Measurements from ENCODE around the gene GNA12. TPM values are rescaled to one million over a fixed set of nuclear protein-coding genes. Genes with fewer than 3 reads are reported as not detected.

The GNA12 gene
- total and polyA plus RNA-seq, 8 donors = 2.0 to 54.6 (median 22.0) TPM

DNA sequence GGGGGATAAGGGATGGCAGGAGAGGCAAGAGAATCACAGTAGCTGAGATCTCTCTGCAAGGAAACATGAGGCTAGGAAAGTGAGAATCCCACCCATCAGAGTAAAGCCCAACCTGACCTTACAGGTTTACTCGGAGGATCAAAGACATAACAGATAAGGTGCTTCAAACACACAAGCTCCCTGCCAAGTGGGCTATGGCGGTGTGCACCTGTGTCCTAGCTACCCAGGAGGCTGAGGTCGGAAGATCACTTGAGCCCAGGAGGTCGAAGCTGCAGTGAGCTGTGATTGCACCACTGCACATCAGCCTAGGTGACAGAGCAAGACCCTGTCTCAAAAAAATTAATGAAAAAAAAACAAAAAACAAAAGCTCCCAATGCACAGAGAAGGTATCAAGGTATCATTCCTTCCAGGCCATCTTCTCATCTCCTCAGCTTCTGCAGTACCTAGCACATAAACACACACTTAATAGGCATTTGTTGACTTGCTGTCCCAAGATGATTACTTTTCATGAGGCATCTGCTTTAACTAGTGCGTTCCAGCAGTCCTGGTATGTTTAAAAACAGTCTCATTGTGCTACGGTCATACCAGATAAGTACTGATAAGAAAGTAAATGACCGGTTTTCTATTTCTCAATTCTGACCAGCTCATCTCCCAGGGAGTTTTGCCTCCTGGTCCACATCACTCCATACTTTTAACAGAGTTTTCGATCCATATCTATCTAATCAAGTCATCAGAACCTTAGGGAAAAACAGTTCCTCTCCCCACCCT, 13.3 kb downstream of the GNA12 start:
- no peak overlapping the region for H3K27ac ChIP-seq

DNA sequence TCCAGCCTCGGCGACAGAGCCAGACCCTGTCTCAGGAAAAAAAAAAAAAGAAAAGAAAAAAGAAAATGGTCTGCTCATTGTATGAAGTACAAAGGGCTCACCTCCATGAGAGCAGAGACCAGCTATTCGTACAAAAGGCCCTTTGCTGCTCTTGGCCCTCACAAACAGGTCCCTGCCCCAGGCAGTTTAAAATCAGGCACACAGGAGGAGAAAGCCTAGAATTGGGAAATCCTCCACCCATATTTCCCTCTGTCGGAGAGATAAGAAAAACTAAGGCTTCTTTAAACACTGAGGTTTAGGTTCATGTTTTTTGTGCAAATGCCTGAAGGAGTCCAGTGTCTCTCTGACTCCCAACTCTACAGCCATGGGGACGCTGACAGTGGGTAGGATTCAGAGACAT, 15.1 kb downstream of the GNA12 start:
- WGBS, 5 donors = 85 to 95% (median 92%) methylated on average over 5 of the region's 5 CpGs
- no peak overlapping the region for H3K27ac ChIP-seq
- H3K27me3 ChIP-seq = no peaks in the 10 kb centered on the region
- no peaks in the 10 kb centered on the region for H3K9me3 ChIP-seq
- intact Hi-C loops (cut with DNase I; ENCODE audit: low total_unique reads) = no loop called here
- peaks cover 11 to 28% (median 20%) of the 10 kb centered on the region in 4 donors for H3K4me1 ChIP-seq
- H3K36me3 ChIP-seq = peaks cover 0 to 6% (median 0%) of the 10 kb centered on the region in 4 donors
- TF ChIP-seq EP300 (IDR thresholded peaks at IDR 0.05) (no peak), POLR2AphosphoS5 (IDR thresholded peaks at IDR 0.05) (no peak)
- TF ChIP-seq, protein P1, sequence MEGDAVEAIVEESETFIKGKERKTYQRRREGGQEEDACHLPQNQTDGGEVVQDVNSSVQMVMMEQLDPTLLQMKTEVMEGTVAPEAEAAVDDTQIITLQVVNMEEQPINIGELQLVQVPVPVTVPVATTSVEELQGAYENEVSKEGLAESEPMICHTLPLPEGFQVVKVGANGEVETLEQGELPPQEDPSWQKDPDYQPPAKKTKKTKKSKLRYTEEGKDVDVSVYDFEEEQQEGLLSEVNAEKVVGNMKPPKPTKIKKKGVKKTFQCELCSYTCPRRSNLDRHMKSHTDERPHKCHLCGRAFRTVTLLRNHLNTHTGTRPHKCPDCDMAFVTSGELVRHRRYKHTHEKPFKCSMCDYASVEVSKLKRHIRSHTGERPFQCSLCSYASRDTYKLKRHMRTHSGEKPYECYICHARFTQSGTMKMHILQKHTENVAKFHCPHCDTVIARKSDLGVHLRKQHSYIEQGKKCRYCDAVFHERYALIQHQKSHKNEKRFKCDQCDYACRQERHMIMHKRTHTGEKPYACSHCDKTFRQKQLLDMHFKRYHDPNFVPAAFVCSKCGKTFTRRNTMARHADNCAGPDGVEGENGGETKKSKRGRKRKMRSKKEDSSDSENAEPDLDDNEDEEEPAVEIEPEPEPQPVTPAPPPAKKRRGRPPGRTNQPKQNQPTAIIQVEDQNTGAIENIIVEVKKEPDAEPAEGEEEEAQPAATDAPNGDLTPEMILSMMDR (IDR thresholded peaks at IDR 0.05) = no peak
- H3K4me3 ChIP-seq = no peak overlapping the region
- no peak for DNase-seq

More for the DNA sequence above, 13.3 kb downstream of the GNA12 start:
- TF ChIP-seq POLR2A (IDR thresholded peaks at IDR 0.05) = no peak
- TF ChIP-seq POLR2AphosphoS5 (IDR thresholded peaks at IDR 0.05) = no peak
- TF ChIP-seq EP300 (IDR thresholded peaks at IDR 0.05) = no peak
- TF ChIP-seq, protein P1 (IDR thresholded peaks at IDR 0.05) = no peak
- Histone ChIP-seq H3K9me3 (no peaks in the 10 kb centered on the region), H3K27me3 (no peaks in the 10 kb centered on the region), H3K36me3 (peaks cover 0 to 19% (median 10%) of the 10 kb centered on the region in 4 donors), H3K4me3 (no peak overlapping the region), H3K4me1 (peaks cover 0 to 11% (median 7%) of the 10 kb centered on the region in 4 donors)
- DNase-seq = no peak
- 56 to 68% (median 61%) methylated on average over 8 of the region's 8 CpGs for WGBS, 5 donors
- intact Hi-C loops (cut with DNase I; ENCODE audit: low total_unique reads) = no loop called here

DNA sequence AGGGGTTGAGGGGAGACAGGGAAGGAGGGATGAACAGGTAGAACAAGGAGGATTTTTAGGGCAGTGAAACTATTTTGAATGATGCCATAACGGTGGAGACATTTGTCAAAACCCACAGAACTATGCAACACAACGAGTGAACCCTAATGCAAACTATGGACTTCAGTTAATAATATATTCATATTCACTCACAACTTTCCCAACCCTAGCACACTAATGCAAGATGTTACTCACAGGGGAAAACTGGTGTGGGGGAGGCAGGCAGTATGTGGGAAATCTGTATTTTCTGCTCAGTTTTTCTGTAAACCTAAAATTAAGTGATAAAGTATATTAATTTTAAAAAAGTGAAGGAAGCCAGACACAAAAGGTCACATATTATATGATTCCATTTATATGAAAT, 17.3 kb downstream of the GNA12 start:
- intact Hi-C loops (cut with DNase I; ENCODE audit: low total_unique reads) = no loop called here
- H3K4me1 ChIP-seq = peaks cover 17 to 45% (median 33%) of the 10 kb centered on the region in 4 donors
- no peak for TF ChIP-seq POLR2AphosphoS5 (IDR thresholded peaks at IDR 0.05)
- TF ChIP-seq, protein P1 (IDR thresholded peaks at IDR 0.05) = no peak
- no peak for DNase-seq
- WGBS, 5 donors = 77 to 90% (median 86%) methylated on average over 2 of the region's 2 CpGs
- H3K27me3 ChIP-seq = no peaks in the 10 kb centered on the region
- H3K9me3 ChIP-seq = no peaks in the 10 kb centered on the region
- H3K36me3 ChIP-seq = no peaks in the 10 kb centered on the region
- H3K27ac ChIP-seq = no peak overlapping the region
- H3K4me3 ChIP-seq = no peak overlapping the region

DNA sequence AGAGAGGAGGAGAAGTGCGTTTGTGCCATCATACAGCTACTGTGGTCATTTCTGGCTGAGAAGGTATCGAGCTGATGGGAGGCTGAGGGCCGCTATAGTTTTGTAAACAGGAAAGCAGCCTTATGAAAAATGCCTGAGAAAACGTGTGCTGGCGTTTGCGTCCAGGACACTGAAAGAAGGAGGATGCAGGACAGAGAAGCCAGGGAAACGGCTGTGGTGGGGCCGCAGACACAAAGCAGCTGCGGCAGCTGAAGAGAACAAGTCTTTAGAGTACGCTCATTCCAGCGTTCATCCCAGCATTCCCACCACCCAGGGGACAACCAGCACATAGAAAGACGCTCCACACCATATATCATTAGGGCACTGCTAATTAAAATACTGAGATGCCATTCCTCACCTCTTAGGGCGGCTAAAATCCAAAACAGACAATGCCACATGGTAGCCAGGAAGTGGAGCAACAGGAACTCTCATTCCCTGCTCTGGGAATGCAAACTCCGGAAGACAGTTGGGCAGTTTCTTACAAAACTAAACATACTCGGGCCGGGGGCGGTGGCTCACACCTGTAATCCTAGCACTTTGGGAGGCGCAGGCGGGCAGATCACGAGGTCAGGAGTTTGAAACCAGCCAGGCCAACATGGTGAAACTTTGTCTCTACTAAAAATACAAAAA, 18.4 kb downstream of the GNA12 start:
- DNase-seq = peak in 1 of 2 donors; percentile 54
- no peaks in the 10 kb centered on the region for H3K27me3 ChIP-seq
- H3K36me3 ChIP-seq = no peaks in the 10 kb centered on the region
- no peak for TF ChIP-seq POLR2AphosphoS5 (IDR thresholded peaks at IDR 0.05)
- TF ChIP-seq EP300 (IDR thresholded peaks at IDR 0.05) = no peak
- TF ChIP-seq POLR2A (IDR thresholded peaks at IDR 0.05) = no peak
- TF ChIP-seq, protein P1 (IDR thresholded peaks at IDR 0.05) = no peak
- intact Hi-C loops (cut with DNase I; ENCODE audit: low total_unique reads) = no loop called here
- H3K4me3 ChIP-seq = no peak overlapping the region
- WGBS, 5 donors = 72 to 84% (median 80%) methylated on average over 20 of the region's 20 CpGs
- peak overlapping the region in 4 of 5 donors; percentile 11 to 63 (median 45) for H3K27ac ChIP-seq
- H3K9me3 ChIP-seq = no peaks in the 10 kb centered on the region
- H3K4me1 ChIP-seq = peaks cover 18 to 53% (median 36%) of the 10 kb centered on the region in 4 donors

Data from stomach (tissue), 9 donors.